Activated naive CD8-positive, alpha-beta T cell treated with anti-CD3 and anti-CD28 coated beads, Interleukin-2, amount 50 U/mL, for 24 hours (primary cell): ENCODE data around the gene PIEZO2.
"Not testable (repeated sequence)": the region's sequence is repeated elsewhere in the genome, so short reads cannot be mapped to it uniquely, and the experiment has no call there.

ENCODE experiments used
- ATAC-seq: fragments of 150-1000 bp; cut with Tn5 transposase; one replicate; pipeline ENCODE4 v1.10.0; 2021
- DNase-seq: peaks from one replicate; pipeline ENCODE4 v3.0.0; 2021
- H3K27ac Mint-ChIP-seq: one replicate; pipeline ENCODE4 v1.8.0; 2021; ENCODE audit warnings: mild to moderate bottlenecking, mixed read lengths
- H3K27me3 Mint-ChIP-seq: one replicate; pipeline ENCODE4 v1.8.0; 2021; ENCODE audit warnings: mixed read lengths
- H3K36me3 Mint-ChIP-seq: one replicate; pipeline ENCODE4 v1.8.0; 2021; ENCODE audit warnings: low read depth, mixed read lengths
- H3K4me1 Mint-ChIP-seq: one replicate; pipeline ENCODE4 v1.8.0; 2021; ENCODE audit warnings: mixed read lengths
- H3K4me3 Mint-ChIP-seq: one replicate; pipeline ENCODE4 v1.8.0; 2021; ENCODE audit warnings: mild to moderate bottlenecking, moderate library complexity, mixed read lengths
- H3K9me3 Mint-ChIP-seq: one replicate; pipeline ENCODE4 v1.8.0; 2021; ENCODE audit warnings: mixed read lengths

Gene PIEZO2

DNA sequence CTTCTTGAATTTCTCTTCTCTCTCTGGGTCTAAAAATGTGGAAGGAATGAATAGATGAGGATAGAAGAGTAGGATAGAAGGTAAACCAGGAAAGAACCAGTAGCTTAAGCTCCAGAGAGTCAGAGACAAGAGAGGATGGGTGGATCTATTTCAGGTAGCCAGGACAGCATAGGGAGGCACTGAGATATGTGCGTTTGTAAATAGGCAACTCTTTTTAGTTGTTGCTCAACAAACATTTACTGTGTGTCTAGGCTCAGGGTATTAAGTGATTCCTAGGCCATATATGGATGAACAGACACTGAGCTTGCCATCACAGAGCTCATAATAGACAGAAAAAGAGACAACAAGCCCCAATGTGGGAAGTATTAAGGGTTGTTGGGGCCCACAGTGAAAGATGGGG is 463.1 kb downstream of the PIEZO2 start:
- DNase-seq, result no peak
- H3K4me1 Mint-ChIP-seq, result no peaks in the 10 kb centered on the region
- H3K27ac Mint-ChIP-seq, result no peak overlapping the region
- H3K9me3 Mint-ChIP-seq, result no peaks in the 10 kb centered on the region
- H3K27me3 Mint-ChIP-seq, result no peaks in the 10 kb centered on the region
- no peak overlapping the region for H3K4me3 Mint-ChIP-seq
- no peaks in the 10 kb centered on the region for H3K36me3 Mint-ChIP-seq
- no peak for ATAC-seq

DNA sequence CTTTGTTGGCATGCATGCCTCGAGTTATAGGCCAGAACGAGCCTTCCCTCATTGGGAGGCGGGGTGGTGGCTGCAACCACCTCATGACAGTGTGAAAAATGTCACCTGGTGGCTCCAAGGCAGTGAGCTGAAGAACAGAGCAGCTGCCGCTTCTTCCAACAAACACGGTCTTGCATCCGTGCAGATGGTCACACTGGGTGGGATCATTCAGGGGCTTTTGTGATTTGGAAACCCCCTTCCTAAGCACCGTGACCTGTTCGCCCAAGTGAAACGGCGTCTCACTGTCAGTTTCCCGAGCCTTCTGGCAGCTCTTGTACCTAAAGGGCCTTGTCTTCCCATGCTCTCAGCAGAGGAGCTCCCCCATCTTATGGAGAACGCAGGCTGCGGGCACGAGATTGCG is 463.9 kb downstream of the PIEZO2 start:
- no peak overlapping the region for H3K27ac Mint-ChIP-seq
- no peak for ATAC-seq

DNA sequence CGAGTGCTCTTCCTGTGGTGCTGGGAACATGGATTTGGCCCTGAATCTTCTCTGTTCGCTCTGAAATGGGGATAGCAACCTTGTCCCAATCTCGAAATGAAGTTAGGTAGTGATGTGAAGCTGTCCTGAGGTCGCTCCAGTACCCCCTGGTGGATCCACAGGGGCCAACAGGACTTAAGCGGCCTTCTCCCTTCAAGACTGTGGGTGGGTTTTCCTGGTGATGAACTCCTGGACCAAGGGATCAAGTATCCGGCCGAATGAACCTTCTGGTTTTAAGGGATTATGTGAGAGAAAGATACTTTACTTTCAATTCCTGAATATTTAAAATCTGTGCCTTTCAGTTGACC is 467.0 kb downstream of the PIEZO2 start:
- DNase-seq (no peak), ATAC-seq (no peak)
- Mint-ChIP-seq H3K36me3 (no peaks in the 10 kb centered on the region), H3K4me1 (no peaks in the 10 kb centered on the region), H3K9me3 (no peaks in the 10 kb centered on the region), H3K27me3 (peaks cover 2% of the 10 kb centered on the region), H3K27ac (no peak overlapping the region), H3K4me3 (no peak overlapping the region)

More for the DNA sequence above, 463.9 kb downstream of the PIEZO2 start:
- DNase-seq, result no peak
- peaks cover 2% of the 10 kb centered on the region for H3K27me3 Mint-ChIP-seq
- no peak overlapping the region for H3K4me3 Mint-ChIP-seq
- no peaks in the 10 kb centered on the region for H3K4me1 Mint-ChIP-seq
- no peaks in the 10 kb centered on the region for H3K36me3 Mint-ChIP-seq
- H3K9me3 Mint-ChIP-seq, result no peaks in the 10 kb centered on the region

DNA sequence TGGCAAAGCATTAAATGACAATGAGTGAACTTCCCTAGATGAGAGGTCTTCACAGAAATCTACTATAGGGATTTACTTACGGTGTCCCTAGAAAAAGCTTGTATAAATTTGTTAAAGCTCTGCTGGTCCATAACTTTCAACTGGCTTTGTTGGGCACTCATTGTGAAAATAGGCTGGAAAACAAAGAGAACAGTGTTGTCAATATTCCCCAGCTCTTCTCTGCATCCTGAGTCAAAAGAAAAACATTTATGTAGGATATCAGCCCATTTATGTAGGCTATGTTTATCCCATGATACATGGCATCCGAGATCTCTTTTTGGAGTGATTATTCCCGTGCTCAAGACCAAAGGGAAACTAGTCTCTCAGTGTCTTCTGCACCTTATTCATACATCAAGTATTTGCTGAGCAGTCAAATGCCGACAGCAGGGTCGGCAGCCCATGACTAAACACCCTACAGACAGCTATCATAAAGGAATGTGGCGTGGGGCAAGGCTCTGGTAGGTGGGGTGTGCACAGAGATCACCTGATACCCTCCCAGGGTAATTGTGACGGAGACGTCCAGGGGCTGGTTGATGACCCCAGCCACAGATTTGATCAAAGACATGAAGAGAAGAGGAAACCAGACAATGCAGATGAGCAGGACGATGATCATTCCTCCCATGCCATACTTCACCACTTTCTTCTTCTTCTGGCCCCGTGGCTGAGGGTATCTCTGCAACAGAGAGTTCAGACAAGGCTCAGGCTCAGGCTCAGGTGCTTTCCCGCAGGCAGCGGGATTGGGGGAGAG is 467.6 kb downstream of the PIEZO2 start:
- no peaks in the 10 kb centered on the region for H3K36me3 Mint-ChIP-seq
- no peak overlapping the region for H3K27ac Mint-ChIP-seq
- no peak for DNase-seq
- peaks cover 2% of the 10 kb centered on the region for H3K27me3 Mint-ChIP-seq
- H3K4me1 Mint-ChIP-seq, result no peaks in the 10 kb centered on the region
- H3K4me3 Mint-ChIP-seq, result no peak overlapping the region
- H3K9me3 Mint-ChIP-seq, result no peaks in the 10 kb centered on the region
- no peak for ATAC-seq

DNA sequence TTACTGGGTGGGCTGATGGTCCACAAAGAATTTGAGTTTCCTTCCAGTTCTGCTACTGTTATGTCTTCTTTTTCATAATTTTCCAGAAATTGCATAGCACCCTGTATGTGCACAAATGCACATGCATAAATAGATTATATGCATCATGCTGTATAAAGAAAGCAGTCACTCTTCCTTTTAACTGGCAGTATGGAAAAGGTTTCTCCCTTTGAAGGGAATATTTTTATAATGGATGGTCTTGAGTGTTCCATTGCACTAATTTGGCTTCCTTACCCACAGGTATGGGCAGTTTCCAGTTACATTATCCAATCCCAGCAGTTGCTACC is 469.1 kb downstream of the PIEZO2 start:
- H3K9me3 Mint-ChIP-seq, result no peaks in the 10 kb centered on the region
- H3K27ac Mint-ChIP-seq, result no peak overlapping the region
- H3K4me1 Mint-ChIP-seq, result no peaks in the 10 kb centered on the region
- ATAC-seq, result no peak
- no peak for DNase-seq
- H3K27me3 Mint-ChIP-seq, result peaks cover 2% of the 10 kb centered on the region
- no peak overlapping the region for H3K4me3 Mint-ChIP-seq
- no peaks in the 10 kb centered on the region for H3K36me3 Mint-ChIP-seq

DNA sequence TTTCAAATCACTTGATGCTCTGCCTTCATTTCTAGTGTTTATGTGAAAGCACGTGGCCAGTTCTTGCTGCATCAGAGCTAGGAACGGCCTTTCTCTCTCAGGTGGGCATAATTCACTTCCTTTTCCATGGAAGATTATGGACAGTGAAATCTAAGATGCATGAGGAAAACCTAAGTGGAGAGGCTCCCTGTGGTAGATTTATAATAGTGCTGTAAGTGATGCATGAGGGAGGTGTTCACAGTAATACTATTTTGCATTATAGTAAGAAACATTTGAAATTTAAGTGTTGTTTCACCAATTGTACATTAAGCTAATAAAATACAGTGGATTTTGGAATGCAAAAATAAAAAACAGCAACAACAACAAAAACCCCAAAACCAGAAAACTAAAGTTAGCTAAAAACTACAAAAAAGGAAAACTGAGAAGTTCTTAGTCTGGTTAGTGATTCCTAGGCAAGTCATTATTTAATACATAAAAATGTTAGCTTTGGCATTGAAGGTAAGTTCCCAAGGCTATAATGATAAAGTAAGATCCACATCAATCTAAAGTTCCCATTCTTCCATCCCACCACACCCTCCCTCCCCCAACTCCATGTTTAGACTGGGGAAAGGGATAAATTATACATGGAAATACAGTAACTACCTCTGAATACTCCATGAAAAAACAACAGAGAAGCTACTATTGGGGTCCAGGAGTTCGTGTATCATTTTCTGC is 469.7 kb downstream of the PIEZO2 start:
- no peak for DNase-seq
- Mint-ChIP-seq H3K4me1 (no peaks in the 10 kb centered on the region), H3K4me3 (no peak overlapping the region), H3K27ac (no peak overlapping the region), H3K27me3 (peaks cover 2% of the 10 kb centered on the region), H3K9me3 (no peaks in the 10 kb centered on the region), H3K36me3 (no peaks in the 10 kb centered on the region)
- ATAC-seq, result no peak

DNA sequence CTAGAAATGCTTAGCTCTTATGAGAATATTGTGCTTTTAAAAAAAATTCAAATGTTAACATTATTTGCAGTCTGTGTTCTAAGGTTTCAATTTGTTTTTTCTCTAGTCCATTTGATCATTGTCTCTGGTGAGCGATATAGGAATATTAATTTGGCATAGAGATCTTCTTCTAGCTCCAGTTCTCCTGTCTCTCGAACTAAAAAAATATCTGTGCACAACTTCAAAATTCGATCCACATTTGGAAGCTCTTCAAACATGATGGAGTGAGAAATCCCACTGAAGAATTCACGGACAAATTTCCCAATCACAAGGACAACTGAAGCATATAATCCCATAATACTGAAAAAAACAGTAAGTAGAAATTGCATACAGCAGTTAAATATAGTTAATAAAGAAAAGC is 477.9 kb downstream of the PIEZO2 start:
- ATAC-seq, result no peak
- no peaks in the 10 kb centered on the region for H3K27me3 Mint-ChIP-seq

DNA sequence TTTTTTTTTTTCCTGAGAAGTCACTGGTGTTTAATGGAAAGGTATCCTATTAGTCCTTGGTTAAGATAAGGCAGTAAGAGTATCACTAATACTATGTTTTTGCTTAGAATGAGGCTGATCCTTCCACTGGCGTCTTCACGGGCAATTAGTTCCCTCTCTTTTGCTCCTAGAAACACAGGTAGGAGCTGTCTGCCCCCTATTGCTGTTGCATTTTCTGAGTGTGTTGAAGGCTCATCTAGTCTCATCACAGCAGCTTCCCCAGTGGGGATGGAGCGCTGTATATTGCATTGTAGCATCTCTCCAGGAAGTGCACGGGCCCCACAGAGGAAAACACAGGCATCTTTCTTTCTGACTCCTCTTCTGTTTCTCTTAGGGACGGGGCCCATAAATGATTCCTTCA is 478.5 kb downstream of the PIEZO2 start:
- Mint-ChIP-seq H3K27ac (no peak overlapping the region), H3K4me3 (no peak overlapping the region), H3K9me3 (no peaks in the 10 kb centered on the region), H3K27me3 (no peaks in the 10 kb centered on the region), H3K36me3 (no peaks in the 10 kb centered on the region), H3K4me1 (no peaks in the 10 kb centered on the region)
- no peak for DNase-seq
- no peak for ATAC-seq

More for the DNA sequence above, 477.9 kb downstream of the PIEZO2 start:
- no peaks in the 10 kb centered on the region for H3K9me3 Mint-ChIP-seq
- H3K4me3 Mint-ChIP-seq, result no peak overlapping the region
- DNase-seq, result no peak
- no peaks in the 10 kb centered on the region for H3K36me3 Mint-ChIP-seq
- no peak overlapping the region for H3K27ac Mint-ChIP-seq
- no peaks in the 10 kb centered on the region for H3K4me1 Mint-ChIP-seq

DNA sequence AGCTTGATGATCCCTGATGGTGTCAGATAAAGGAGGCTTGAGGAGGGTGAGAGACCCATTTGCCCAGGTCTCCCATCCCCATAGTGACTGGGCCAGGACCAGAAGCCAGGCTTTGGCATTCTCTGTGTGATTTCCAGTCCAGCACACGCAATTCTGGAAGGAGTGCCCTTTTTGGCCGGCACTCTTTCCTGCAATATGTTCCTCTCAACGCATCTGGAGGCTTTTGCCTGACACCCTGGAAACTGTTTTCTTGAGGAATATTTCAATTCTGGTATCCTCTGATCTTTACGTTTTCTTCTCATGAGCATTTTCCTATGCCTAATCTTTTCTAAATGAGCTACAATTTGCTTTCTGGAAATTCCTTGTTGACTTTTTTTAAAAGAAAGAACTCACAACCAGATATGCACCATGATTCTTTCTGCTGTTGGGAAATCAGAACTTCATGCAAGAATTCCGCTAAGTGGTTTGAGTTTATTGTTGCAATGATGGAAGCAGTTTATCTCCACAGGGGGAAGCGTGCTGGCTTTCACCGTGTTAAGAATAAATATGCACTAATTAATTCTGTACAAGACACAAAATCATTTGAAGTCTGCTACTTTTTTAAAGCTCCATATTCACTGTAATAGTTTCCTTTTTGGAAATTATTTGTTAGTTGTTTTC is 479.8 kb downstream of the PIEZO2 start:
- Mint-ChIP-seq H3K36me3 (no peaks in the 10 kb centered on the region), H3K27ac (no peak overlapping the region), H3K4me1 (no peaks in the 10 kb centered on the region), H3K27me3 (no peaks in the 10 kb centered on the region), H3K9me3 (no peaks in the 10 kb centered on the region), H3K4me3 (no peak overlapping the region)
- DNase-seq (no peak), ATAC-seq (no peak)

DNA sequence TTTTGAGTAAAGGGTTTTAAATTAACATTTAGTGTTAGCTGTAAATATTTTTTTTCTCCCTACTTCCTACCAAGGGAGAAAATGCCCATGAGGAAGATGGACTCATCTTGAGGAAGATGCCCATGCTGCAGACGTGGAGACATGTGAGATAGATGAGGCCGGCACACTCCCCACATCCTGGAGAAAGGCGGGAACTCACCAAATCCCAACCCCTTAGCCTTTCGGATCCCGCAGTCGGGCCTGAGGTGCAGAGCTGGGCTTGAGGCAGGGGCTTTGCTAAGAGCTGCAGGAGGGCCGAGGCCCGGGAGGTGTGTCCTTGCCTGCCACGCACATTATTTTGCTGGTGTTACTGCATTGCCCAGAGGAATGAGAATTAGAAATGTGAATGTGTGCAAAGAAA is 485.6 kb downstream of the PIEZO2 start:
- ATAC-seq (no peak), DNase-seq (no peak)
- Mint-ChIP-seq H3K27me3 (peaks cover 3% of the 10 kb centered on the region), H3K9me3 (no peaks in the 10 kb centered on the region), H3K4me3 (no peak overlapping the region), H3K4me1 (no peaks in the 10 kb centered on the region), H3K36me3 (no peaks in the 10 kb centered on the region), H3K27ac (no peak overlapping the region)

DNA sequence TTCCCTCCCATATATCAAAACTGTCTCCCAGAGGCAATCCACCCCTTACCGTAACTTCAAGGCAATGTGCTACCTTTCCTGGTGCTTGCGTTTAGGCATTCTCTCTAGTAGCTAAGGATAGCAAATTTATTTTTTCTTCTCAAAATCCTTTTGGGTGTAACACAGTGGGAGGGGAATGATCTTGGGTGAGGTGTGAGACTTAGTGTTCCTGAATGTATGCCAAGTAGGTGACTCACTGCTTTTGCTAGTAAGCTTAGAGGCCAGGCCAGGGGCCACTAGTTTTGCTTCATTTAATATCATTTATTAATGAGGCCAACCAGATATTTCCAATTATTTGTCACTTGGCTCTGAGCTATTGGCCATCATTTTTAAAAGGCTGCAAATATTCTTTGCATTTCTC is 488.1 kb downstream of the PIEZO2 start:
- no peaks in the 10 kb centered on the region for H3K9me3 Mint-ChIP-seq
- DNase-seq, result no peak
- H3K27me3 Mint-ChIP-seq, result peaks cover 3% of the 10 kb centered on the region
- no peak overlapping the region for H3K27ac Mint-ChIP-seq
- no peak for ATAC-seq
- H3K4me1 Mint-ChIP-seq, result no peaks in the 10 kb centered on the region
- H3K36me3 Mint-ChIP-seq, result no peaks in the 10 kb centered on the region
- H3K4me3 Mint-ChIP-seq, result no peak overlapping the region

DNA sequence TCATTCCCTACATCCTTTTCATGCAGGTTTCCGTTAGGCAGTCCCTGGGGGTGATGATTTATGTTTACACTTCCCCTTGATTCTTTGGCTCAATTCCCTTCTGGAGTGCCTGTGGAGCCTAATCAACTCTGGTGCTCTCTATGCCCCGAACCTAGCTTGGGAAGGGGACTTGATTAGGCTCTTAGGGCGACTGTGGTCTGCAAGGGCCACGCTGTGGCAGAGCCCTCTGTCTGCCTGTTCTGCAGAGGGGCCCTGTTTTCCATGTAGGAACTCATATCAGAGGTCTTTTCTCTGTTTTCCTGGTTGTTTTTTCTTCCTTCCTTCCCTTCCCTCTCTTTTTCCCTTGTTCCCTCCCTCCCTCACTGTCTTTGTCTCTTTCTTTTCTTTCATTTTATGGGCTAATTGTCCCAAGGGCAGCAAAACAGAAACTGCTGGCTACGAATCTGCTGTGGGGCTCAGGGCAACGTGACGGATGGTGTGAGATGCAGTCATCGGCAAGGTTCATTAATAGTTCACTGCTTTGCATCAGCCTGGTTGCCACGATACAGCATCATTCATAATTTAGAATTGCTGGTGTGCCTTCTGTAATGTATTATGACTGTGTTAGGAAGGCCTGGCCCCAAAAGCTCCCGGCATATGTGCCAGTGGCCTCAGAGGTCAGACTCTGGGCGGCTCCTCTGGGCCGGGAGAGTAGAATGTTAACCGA is 489.0 kb downstream of the PIEZO2 start:
- no peaks in the 10 kb centered on the region for H3K4me1 Mint-ChIP-seq
- ATAC-seq (no peak), DNase-seq (no peak)
- peaks cover 3% of the 10 kb centered on the region for H3K27me3 Mint-ChIP-seq
- no peak overlapping the region for H3K27ac Mint-ChIP-seq
- no peaks in the 10 kb centered on the region for H3K36me3 Mint-ChIP-seq
- no peak overlapping the region for H3K4me3 Mint-ChIP-seq
- no peaks in the 10 kb centered on the region for H3K9me3 Mint-ChIP-seq

DNA sequence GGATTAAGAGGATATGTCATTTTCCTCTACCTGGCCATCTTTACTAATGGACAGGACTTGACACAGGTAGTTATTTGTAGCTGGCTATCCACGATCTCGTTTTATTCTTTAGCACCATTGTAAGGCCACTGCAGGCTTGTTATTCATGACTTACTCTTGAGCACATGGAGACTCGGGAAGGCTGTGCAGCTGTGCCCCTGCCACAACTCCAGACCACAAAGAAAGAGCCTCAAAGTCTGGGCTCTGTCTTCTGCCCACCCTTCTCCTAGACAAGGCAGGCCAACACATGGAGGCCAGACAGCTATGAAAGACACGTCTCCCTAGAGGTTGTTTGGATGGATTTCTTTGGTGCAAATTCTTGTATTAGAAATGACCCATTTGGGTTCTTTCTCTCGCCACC is 489.8 kb downstream of the PIEZO2 start:
- no peak overlapping the region for H3K4me3 Mint-ChIP-seq
- no peak for ATAC-seq
- no peaks in the 10 kb centered on the region for H3K9me3 Mint-ChIP-seq
- no peaks in the 10 kb centered on the region for H3K36me3 Mint-ChIP-seq
- H3K27me3 Mint-ChIP-seq, result peaks cover 3% of the 10 kb centered on the region
- no peak overlapping the region for H3K27ac Mint-ChIP-seq
- DNase-seq, result no peak
- H3K4me1 Mint-ChIP-seq, result no peaks in the 10 kb centered on the region

DNA sequence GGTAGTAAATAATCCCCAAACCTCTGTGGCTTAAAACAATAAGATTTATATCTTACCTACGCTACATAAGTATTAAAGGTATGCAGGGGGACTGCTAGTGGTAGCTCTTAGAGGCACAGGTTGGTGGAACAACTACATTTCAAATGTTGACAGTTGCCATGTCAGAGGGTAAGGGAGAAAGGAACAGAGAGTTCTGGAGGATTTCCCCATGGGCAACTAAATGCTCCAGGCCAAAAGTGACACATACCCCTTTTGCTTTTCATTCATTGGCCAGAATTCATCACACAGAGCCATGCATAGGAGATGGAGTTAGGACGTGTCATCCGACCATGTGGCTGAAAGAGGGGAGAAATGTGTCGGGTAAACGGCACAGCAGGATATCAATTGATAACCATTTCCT is 490.4 kb downstream of the PIEZO2 start:
- no peak for ATAC-seq
- no peak overlapping the region for H3K4me3 Mint-ChIP-seq
- H3K4me1 Mint-ChIP-seq, result no peaks in the 10 kb centered on the region
- no peaks in the 10 kb centered on the region for H3K9me3 Mint-ChIP-seq
- DNase-seq, result no peak
- H3K36me3 Mint-ChIP-seq, result no peaks in the 10 kb centered on the region
- H3K27me3 Mint-ChIP-seq, result peaks cover 3% of the 10 kb centered on the region
- no peak overlapping the region for H3K27ac Mint-ChIP-seq

DNA sequence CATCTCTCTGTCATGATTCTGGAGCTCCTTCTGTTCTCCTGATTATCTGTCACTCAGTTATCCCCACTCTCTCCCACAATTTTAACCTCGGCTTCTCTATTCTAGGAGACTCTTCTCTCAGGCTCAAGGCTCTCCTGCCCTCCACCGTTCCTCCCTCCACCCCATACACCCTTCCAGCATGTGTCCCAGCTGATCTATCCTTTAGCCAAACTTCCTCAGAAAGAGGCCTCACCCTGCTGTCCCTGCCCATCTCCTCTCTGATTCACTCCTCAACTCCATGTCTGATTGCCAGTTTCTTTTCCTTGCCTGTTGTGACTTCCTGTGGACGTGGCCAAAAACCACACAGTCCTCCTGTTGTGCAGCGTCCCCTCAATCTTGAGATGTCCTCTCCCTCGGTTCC is 505.4 kb downstream of the PIEZO2 start:
- H3K27me3 Mint-ChIP-seq, H3K4me1 Mint-ChIP-seq, DNase-seq, ATAC-seq, H3K36me3 Mint-ChIP-seq, H3K4me3 Mint-ChIP-seq, H3K9me3 Mint-ChIP-seq, H3K27ac Mint-ChIP-seq: not testable (repeated sequence)
